ENCODE data around the gene ERG28.
"Not testable (repeated sequence)": the region's sequence is repeated elsewhere in the genome, so short reads cannot be mapped to it uniquely, and the experiment has no call there.

The ERG28 gene

GRCh38 chr14:75625034-75625433 lies 35.6 kb downstream of the ERG28 start:
- Mint-ChIP-seq H3K9me3 (no peaks in the 10 kb centered on the region), H3K27ac (no peak overlapping the region), H3K4me1 (ENCODE audit: low read depth) (no peaks in the 10 kb centered on the region), H3K4me3 (no peak overlapping the region), H3K36me3 (ENCODE audit: low read depth) (no peaks in the 10 kb centered on the region), H3K27me3 (no peaks in the 10 kb centered on the region)
- no peak for DNase-seq

GRCh38 chr14:75619548-75619947 lies 41.1 kb downstream of the ERG28 start:
- Mint-ChIP-seq H3K27ac (no peak overlapping the region), H3K9me3 (no peaks in the 10 kb centered on the region), H3K27me3 (no peaks in the 10 kb centered on the region), H3K4me1 (ENCODE audit: low read depth) (no peaks in the 10 kb centered on the region), H3K36me3 (ENCODE audit: low read depth) (no peaks in the 10 kb centered on the region), H3K4me3 (no peak overlapping the region)
- DNase-seq = no peak

- H3K27ac Mint-ChIP-seq = no peak overlapping the region
- no peak for DNase-seq
Measured at GRCh38 chr14:75615200-75615599, 45.5 kb downstream of the ERG28 start.

GRCh38 chr14:75614179-75614578 lies 46.5 kb downstream of the ERG28 start:
- Mint-ChIP-seq H3K27ac (no peak overlapping the region), H3K4me3 (no peak overlapping the region), H3K36me3 (ENCODE audit: low read depth) (no peaks in the 10 kb centered on the region), H3K27me3 (no peaks in the 10 kb centered on the region), H3K4me1 (ENCODE audit: low read depth) (peaks cover 3% of the 10 kb centered on the region), H3K9me3 (peaks cover 3% of the 10 kb centered on the region)
- DNase-seq = no peak

More at GRCh38 chr14:75615200-75615599, 45.5 kb downstream of the ERG28 start:
- peaks cover 3% of the 10 kb centered on the region for H3K4me1 Mint-ChIP-seq (ENCODE audit: low read depth)
- H3K9me3 Mint-ChIP-seq = peaks cover 3% of the 10 kb centered on the region
- no peak overlapping the region for H3K4me3 Mint-ChIP-seq
- no peaks in the 10 kb centered on the region for H3K36me3 Mint-ChIP-seq (ENCODE audit: low read depth)
- no peaks in the 10 kb centered on the region for H3K27me3 Mint-ChIP-seq

GRCh38 chr14:75612157-75612556 lies 48.5 kb downstream of the ERG28 start:
- DNase-seq = no peak
- no peak overlapping the region for H3K27ac Mint-ChIP-seq
- H3K4me3 Mint-ChIP-seq = no peak overlapping the region
- no peaks in the 10 kb centered on the region for H3K27me3 Mint-ChIP-seq
- H3K4me1 Mint-ChIP-seq (ENCODE audit: low read depth) = peaks cover 3% of the 10 kb centered on the region
- peaks cover 5% of the 10 kb centered on the region for H3K36me3 Mint-ChIP-seq (ENCODE audit: low read depth)
- peaks cover 3% of the 10 kb centered on the region for H3K9me3 Mint-ChIP-seq

GRCh38 chr14:75610834-75611233 lies 49.8 kb downstream of the ERG28 start:
- Mint-ChIP-seq H3K4me3 (no peak overlapping the region), H3K9me3 (peaks cover 3% of the 10 kb centered on the region), H3K27ac (no peak overlapping the region), H3K4me1 (ENCODE audit: low read depth) (peaks cover 3% of the 10 kb centered on the region), H3K36me3 (ENCODE audit: low read depth) (peaks cover 5% of the 10 kb centered on the region), H3K27me3 (no peaks in the 10 kb centered on the region)
- no peak for DNase-seq

- H3K27ac Mint-ChIP-seq = no peak overlapping the region
- no peak for DNase-seq
Measured at GRCh38 chr14:75609606-75610475, 50.8 kb downstream of the ERG28 start.

GRCh38 chr14:75609116-75609515 lies 51.6 kb downstream of the ERG28 start:
- DNase-seq = no peak
- Mint-ChIP-seq H3K4me1 (ENCODE audit: low read depth) (peaks cover 3% of the 10 kb centered on the region), H3K4me3 (no peak overlapping the region), H3K9me3 (peaks cover 3% of the 10 kb centered on the region), H3K36me3 (ENCODE audit: low read depth) (peaks cover 5% of the 10 kb centered on the region), H3K27me3 (no peaks in the 10 kb centered on the region), H3K27ac (no peak overlapping the region)

More at GRCh38 chr14:75609606-75610475, 50.8 kb downstream of the ERG28 start:
- H3K9me3 Mint-ChIP-seq = peaks cover 3% of the 10 kb centered on the region
- H3K27me3 Mint-ChIP-seq = no peaks in the 10 kb centered on the region
- H3K36me3 Mint-ChIP-seq (ENCODE audit: low read depth) = peaks cover 5% of the 10 kb centered on the region
- no peak overlapping the region for H3K4me3 Mint-ChIP-seq
- H3K4me1 Mint-ChIP-seq (ENCODE audit: low read depth) = peaks cover 3% of the 10 kb centered on the region

GRCh38 chr14:75607842-75608640 lies 52.6 kb downstream of the ERG28 start:
- H3K27ac Mint-ChIP-seq = no peak overlapping the region
- peaks cover under 1% of the 10 kb centered on the region for H3K9me3 Mint-ChIP-seq
- no peak for DNase-seq
- peaks cover 5% of the 10 kb centered on the region for H3K36me3 Mint-ChIP-seq (ENCODE audit: low read depth)
- no peak overlapping the region for H3K4me3 Mint-ChIP-seq
- no peaks in the 10 kb centered on the region for H3K27me3 Mint-ChIP-seq
- H3K4me1 Mint-ChIP-seq (ENCODE audit: low read depth) = peaks cover 3% of the 10 kb centered on the region

GRCh38 chr14:75607044-75607443 lies 53.6 kb downstream of the ERG28 start:
- peaks cover 3% of the 10 kb centered on the region for H3K4me1 Mint-ChIP-seq (ENCODE audit: low read depth)
- no peak for DNase-seq
- no peak overlapping the region for H3K4me3 Mint-ChIP-seq
- peaks cover 5% of the 10 kb centered on the region for H3K36me3 Mint-ChIP-seq (ENCODE audit: low read depth)
- H3K27ac Mint-ChIP-seq = no peak overlapping the region
- H3K9me3 Mint-ChIP-seq = no peaks in the 10 kb centered on the region
- no peaks in the 10 kb centered on the region for H3K27me3 Mint-ChIP-seq

- H3K27me3 Mint-ChIP-seq = no peaks in the 10 kb centered on the region
Measured at GRCh38 chr14:75605916-75606315, 54.8 kb downstream of the ERG28 start.

GRCh38 chr14:75604979-75605851 lies 55.5 kb downstream of the ERG28 start:
- no peak for DNase-seq
- H3K4me3 Mint-ChIP-seq = no peak overlapping the region
- H3K27ac Mint-ChIP-seq = no peak overlapping the region
- H3K9me3 Mint-ChIP-seq = no peaks in the 10 kb centered on the region
- H3K27me3 Mint-ChIP-seq = no peaks in the 10 kb centered on the region
- peaks cover 5% of the 10 kb centered on the region for H3K36me3 Mint-ChIP-seq (ENCODE audit: low read depth)
- H3K4me1 Mint-ChIP-seq (ENCODE audit: low read depth) = no peaks in the 10 kb centered on the region

More at GRCh38 chr14:75605916-75606315, 54.8 kb downstream of the ERG28 start:
- no peak overlapping the region for H3K27ac Mint-ChIP-seq
- peaks cover 5% of the 10 kb centered on the region for H3K36me3 Mint-ChIP-seq (ENCODE audit: low read depth)
- H3K4me1 Mint-ChIP-seq (ENCODE audit: low read depth) = peaks cover 3% of the 10 kb centered on the region
- DNase-seq = no peak
- H3K9me3 Mint-ChIP-seq = no peaks in the 10 kb centered on the region
- no peak overlapping the region for H3K4me3 Mint-ChIP-seq

GRCh38 chr14:75602503-75602902 lies 58.2 kb downstream of the ERG28 start:
- H3K4me3 Mint-ChIP-seq = no peak overlapping the region
- H3K27ac Mint-ChIP-seq = no peak overlapping the region
- no peaks in the 10 kb centered on the region for H3K9me3 Mint-ChIP-seq
- no peaks in the 10 kb centered on the region for H3K27me3 Mint-ChIP-seq
- no peak for DNase-seq
- H3K36me3 Mint-ChIP-seq (ENCODE audit: low read depth) = peaks cover 4% of the 10 kb centered on the region
- no peaks in the 10 kb centered on the region for H3K4me1 Mint-ChIP-seq (ENCODE audit: low read depth)

- not testable (repeated sequence) for H3K36me3 Mint-ChIP-seq (ENCODE audit: low read depth); H3K4me1 Mint-ChIP-seq (ENCODE audit: low read depth); DNase-seq; H3K27ac Mint-ChIP-seq; H3K9me3 Mint-ChIP-seq; H3K27me3 Mint-ChIP-seq; H3K4me3 Mint-ChIP-seq
Measured at GRCh38 chr14:75601061-75601460, 59.6 kb downstream of the ERG28 start.
